ENCODE data around the gene COMMD10. TPM values are rescaled to one million over a fixed set of nuclear protein-coding genes. Genes with fewer than 3 reads are reported as not detected.

Gene COMMD10
- total RNA-seq, 2 experiments from 2014 or later = 26.0 to 27.6 TPM

DNA sequence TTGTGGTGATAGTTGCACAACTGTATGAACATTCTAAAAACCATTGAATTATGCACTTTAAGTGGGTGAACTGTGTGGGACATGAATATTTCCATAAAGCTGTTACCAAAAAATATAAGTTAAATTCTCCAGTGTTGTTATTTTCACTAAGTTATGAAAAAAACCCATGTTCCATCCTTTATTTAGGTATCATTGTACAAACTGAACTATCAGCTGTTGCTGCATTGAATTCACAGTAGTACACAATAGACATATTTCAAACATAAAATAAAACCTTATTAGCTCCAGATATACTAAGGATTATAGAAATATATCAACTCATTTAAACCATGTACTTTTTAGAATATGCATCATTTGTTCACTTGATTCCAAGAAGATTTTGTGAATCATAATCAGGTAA is 192.1 kb downstream of the COMMD10 start:
- intact Hi-C loops (cut with DNase I, micrococcal nuclease) = no loop called here
- peaks cover 53% of the 10 kb centered on the region for H3K36me3 Mint-ChIP-seq (ENCODE audit: low read depth)
- peaks cover 8% of the 10 kb centered on the region for H3K4me1 Mint-ChIP-seq (ENCODE audit: low read depth)
- Histone ChIP-seq H3K4me3 (ENCODE audit: low read length) (no peak overlapping the region), H3K36me3 (ENCODE audit: insufficient read depth, low read length) (no peaks in the 10 kb centered on the region), H3K27me3 (ENCODE audit: control insufficient read depth in 1 of 2, insufficient read depth in 2 of 2, low read length in 2 of 2) (no peaks in the 10 kb centered on the region), H3K9me3 (ENCODE audit: control insufficient read depth in 1 of 2, insufficient read depth in 1 of 2, low read length in 2 of 2) (peaks cover 0 to 26% of the 10 kb centered on the region in 2 experiments), H3K27ac (ENCODE audit: low read depth in 1 of 2, low read length in 2 of 2) (no peak overlapping the region), H3K4me1 (ENCODE audit: insufficient read depth, low read length) (no peaks in the 10 kb centered on the region)
- POLR2A ChIA-PET = interaction anchor here (0.6 kb wide), 1 partner anchor 1178 kb away, joined by 3 read pairs; no protein-coding TSS in a partner anchor
- no peak for DNase-seq
- H3K27me3 Mint-ChIP-seq = no peaks in the 10 kb centered on the region
- TF ChIP-seq, protein P1, sequence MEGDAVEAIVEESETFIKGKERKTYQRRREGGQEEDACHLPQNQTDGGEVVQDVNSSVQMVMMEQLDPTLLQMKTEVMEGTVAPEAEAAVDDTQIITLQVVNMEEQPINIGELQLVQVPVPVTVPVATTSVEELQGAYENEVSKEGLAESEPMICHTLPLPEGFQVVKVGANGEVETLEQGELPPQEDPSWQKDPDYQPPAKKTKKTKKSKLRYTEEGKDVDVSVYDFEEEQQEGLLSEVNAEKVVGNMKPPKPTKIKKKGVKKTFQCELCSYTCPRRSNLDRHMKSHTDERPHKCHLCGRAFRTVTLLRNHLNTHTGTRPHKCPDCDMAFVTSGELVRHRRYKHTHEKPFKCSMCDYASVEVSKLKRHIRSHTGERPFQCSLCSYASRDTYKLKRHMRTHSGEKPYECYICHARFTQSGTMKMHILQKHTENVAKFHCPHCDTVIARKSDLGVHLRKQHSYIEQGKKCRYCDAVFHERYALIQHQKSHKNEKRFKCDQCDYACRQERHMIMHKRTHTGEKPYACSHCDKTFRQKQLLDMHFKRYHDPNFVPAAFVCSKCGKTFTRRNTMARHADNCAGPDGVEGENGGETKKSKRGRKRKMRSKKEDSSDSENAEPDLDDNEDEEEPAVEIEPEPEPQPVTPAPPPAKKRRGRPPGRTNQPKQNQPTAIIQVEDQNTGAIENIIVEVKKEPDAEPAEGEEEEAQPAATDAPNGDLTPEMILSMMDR (IDR thresholded peaks at IDR 0.05) = no peak
- CTCF ChIA-PET = interaction anchor here (1.3 kb wide), 1 partner anchor 12 kb away, joined by 3 read pairs; no protein-coding TSS in a partner anchor
- ATAC-seq (ENCODE audit: poor library complexity) = no peak
- H3K4me3 Mint-ChIP-seq = no peak overlapping the region
- peaks cover 7% of the 10 kb centered on the region for H3K9me3 Mint-ChIP-seq
- H3K27ac Mint-ChIP-seq = no peak overlapping the region

DNA sequence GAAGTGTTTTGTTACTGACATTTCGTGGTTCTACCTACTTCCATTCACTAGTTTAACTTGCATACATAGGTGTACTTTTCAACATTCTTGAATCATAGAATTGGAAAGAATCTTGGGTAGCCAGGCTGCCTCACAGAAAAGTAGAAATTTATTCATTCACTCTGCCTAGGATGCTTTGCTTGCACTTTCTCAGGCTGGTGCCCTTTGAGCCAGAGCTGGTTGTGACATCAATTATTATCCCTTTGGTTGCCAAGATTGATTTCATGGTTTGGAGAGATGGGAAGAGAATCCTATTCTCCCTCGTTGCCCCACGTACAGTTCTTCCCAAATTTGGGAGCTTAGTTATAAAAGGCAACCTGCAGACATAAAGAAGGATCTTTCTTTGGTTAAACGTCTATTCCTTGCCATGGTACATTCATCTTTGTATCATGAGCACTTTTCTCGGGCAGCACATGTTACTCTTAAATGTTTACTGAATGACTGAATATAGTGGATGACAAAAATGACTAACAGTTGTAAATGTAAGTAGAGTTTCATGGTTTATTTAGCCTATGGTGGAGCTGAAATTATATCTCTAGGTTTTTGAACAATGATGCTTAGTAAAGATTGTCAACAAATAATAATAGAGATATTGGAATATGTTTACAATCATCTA is 195.5 kb downstream of the COMMD10 start:
- peaks cover 8% of the 10 kb centered on the region for H3K4me1 Mint-ChIP-seq (ENCODE audit: low read depth)
- Histone ChIP-seq H3K4me1 (ENCODE audit: insufficient read depth, low read length) (no peaks in the 10 kb centered on the region), H3K36me3 (ENCODE audit: insufficient read depth, low read length) (no peaks in the 10 kb centered on the region), H3K9me3 (ENCODE audit: control insufficient read depth in 1 of 2, insufficient read depth in 1 of 2, low read length in 2 of 2) (peaks cover 0 to 17% of the 10 kb centered on the region in 2 experiments), H3K4me3 (ENCODE audit: low read length) (no peak overlapping the region), H3K27me3 (ENCODE audit: control insufficient read depth in 1 of 2, insufficient read depth in 2 of 2, low read length in 2 of 2) (no peaks in the 10 kb centered on the region), H3K27ac (ENCODE audit: low read depth in 1 of 2, low read length in 2 of 2) (no peak overlapping the region)
- peaks cover 2% of the 10 kb centered on the region for H3K9me3 Mint-ChIP-seq
- H3K36me3 Mint-ChIP-seq (ENCODE audit: low read depth) = peaks cover 52% of the 10 kb centered on the region
- H3K4me3 Mint-ChIP-seq = no peak overlapping the region
- H3K27ac Mint-ChIP-seq = no peak overlapping the region
- TF ChIP-seq, protein P1 (IDR thresholded peaks at IDR 0.05) = no peak
- ChIA-PET CTCF (no interaction called here), POLR2A (no interaction called here)
- intact Hi-C loops (cut with DNase I, micrococcal nuclease) = no loop called here
- DNase-seq (no peak), ATAC-seq (ENCODE audit: poor library complexity) (no peak)
- H3K27me3 Mint-ChIP-seq = no peaks in the 10 kb centered on the region

DNA sequence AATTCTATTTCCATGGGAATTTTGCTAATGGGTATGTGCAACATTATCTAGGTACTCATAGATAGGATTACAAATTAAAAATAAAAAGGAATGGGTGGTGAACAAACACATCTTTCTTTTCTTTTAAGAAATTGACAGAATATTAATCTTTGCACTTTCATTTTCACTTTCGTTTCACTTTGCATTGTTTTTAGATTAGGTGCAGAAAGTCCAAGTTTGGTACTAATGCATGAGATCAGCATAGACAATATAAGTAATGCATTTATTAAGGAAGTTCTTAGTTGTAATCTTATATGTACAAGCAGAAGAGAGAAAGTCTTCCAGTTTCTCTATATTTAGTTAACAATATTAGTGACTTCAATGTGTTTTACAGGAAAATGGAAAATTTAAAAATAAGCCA is 196.5 kb downstream of the COMMD10 start:
- Histone ChIP-seq H3K4me3 (ENCODE audit: low read length) (no peak overlapping the region), H3K27me3 (ENCODE audit: control insufficient read depth in 1 of 2, insufficient read depth in 2 of 2, low read length in 2 of 2) (no peaks in the 10 kb centered on the region), H3K27ac (ENCODE audit: low read depth in 1 of 2, low read length in 2 of 2) (no peak overlapping the region), H3K4me1 (ENCODE audit: insufficient read depth, low read length) (no peaks in the 10 kb centered on the region), H3K36me3 (ENCODE audit: insufficient read depth, low read length) (no peaks in the 10 kb centered on the region), H3K9me3 (ENCODE audit: control insufficient read depth in 1 of 2, insufficient read depth in 1 of 2, low read length in 2 of 2) (peaks cover 0 to 13% of the 10 kb centered on the region in 2 experiments)
- ATAC-seq (ENCODE audit: poor library complexity) = no peak
- ChIA-PET POLR2A (no interaction called here), CTCF (interaction anchor here (0.6 kb wide), 1 partner anchor 30 kb away, joined by 3 read pairs; no protein-coding TSS in a partner anchor)
- Mint-ChIP-seq H3K4me1 (ENCODE audit: low read depth) (peaks cover 8% of the 10 kb centered on the region), H3K27ac (no peak overlapping the region), H3K4me3 (no peak overlapping the region), H3K27me3 (no peaks in the 10 kb centered on the region), H3K9me3 (peaks cover 3% of the 10 kb centered on the region), H3K36me3 (ENCODE audit: low read depth) (peaks cover 57% of the 10 kb centered on the region)
- intact Hi-C loops (cut with DNase I, micrococcal nuclease) = no loop called here
- DNase-seq = peak in 1 of 14 experiments; percentile 19
- TF ChIP-seq, protein P1 (IDR thresholded peaks at IDR 0.05) = no peak

All from CD4-positive, alpha-beta T cell (primary cell).